HG03521 (cell line): ENCODE results near the gene SH2D3C.

Experiments
- ATAC-seq: cut with Tn5 transposase; IDR thresholded peaks from one replicate; pipeline ENCODE4 v1.9.1; 2021; ENCODE audit warnings: mild to moderate bottlenecking, moderate library complexity; ENCODE audit not compliant: unreplicated experiment

SH2D3C gene

DNA sequence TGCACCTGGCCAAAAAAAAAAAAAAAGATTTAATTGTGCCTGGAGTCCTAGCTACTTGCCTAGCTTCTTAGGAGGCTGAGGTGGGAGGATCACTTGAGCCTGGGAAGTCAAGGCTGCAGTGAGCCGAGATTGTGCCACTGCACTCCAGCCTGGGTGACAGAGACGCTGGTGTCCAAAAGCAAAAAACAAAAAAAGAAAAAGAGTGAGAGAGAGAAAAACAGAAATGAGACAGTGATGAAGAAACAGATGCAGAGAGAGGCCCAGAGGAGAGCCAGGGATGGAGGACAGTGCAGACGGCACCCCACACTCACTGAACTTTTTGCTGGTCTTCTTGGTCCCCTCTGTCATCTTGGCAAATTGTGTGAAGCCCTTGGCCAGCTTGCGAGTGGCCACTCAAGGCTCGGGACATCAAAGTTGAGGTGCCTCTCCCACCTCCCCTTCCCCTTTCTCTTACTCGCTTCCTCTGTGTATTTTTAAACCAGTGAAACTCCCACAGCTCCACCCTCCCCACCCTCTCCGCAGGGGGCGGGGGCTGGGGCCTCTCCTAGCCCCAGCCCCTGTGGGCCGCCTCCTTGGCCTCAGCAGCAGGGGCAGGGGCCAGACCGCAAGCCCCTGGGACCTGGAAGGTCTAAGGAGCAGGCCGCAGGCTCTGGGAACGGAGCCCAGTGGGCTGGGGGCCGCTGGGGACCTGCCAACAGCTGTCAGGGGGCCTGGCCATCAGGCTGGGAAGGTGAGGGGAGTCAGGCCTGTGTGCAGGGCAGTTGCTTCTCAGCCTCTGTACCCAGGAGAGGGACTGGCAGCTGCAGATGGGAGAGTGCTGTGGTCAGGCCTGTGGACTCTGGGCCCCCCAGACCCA, at the start of gene SH2D3C:
Gene SH2D3C (minus strand): TSS at position 387 of the 856 bp plus-strand sequence. CDS start 39 bp downstream, at position 348.
- no peak for ATAC-seq

- ATAC-seq, result no peak
Measured at GRCh38 chr9:127826253-127826913, 47.9 kb upstream of the SH2D3C start.

DNA sequence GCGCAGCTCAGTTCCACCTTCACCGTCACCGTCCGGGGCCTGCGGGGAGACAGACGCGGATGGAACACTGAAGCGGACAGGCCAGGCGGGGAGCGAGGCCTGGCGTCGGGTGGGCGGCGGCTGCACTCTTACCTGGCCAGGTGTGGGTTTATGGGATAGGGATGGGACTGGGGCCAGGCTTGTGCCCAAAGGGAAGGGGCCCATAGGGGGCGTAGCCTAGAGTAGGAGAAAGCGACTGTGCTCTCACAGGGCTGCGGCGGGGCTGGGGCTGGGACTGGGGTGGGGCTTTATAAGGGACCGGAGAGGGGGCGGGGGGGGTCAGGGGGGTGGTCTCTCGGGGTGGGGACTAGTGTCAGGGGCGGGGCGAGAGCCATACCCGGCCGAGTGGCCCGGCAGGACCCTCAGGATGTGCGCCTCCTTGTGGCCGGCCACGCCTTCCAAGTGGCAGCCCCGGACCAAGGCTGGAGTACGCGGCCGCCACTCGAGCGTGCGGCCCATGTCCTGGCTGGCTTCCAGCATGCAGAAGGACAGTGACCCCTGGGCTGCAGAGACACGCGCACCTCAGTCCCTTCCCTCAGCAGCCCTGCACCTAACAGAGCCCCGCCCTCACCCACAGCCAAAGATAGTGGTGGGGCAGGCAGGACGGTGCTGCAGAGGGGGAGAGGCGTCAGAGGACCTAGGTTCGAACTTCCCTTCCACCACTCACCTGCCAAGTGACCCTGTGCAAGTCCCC, 47.0 kb upstream of the SH2D3C start:
- ATAC-seq, result no peak

- ATAC-seq, result no peak
Measured at GRCh38 chr9:127822108-127822507, 43.6 kb upstream of the SH2D3C start.

DNA sequence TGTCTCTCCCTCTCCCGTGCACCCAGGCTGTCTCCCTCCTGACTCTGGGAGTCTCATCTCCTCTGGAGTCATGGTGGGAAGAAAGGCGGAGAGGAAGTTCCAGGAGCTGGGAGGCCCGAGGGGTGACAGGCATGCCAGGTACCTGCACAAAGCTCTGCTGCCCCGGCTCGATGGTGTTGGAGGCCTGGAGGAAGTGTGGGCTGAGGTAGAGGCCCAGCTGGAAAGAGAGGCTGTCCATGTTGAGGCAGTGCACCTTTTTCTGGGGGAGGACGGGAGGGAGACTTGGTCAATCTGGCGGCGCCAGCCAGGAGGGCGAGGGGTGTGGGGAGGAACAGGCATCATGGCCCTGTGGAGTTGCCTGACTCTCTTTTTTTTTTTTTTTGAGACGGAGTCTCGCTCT, 40.1 kb upstream of the SH2D3C start:
- ATAC-seq, result no peak

DNA sequence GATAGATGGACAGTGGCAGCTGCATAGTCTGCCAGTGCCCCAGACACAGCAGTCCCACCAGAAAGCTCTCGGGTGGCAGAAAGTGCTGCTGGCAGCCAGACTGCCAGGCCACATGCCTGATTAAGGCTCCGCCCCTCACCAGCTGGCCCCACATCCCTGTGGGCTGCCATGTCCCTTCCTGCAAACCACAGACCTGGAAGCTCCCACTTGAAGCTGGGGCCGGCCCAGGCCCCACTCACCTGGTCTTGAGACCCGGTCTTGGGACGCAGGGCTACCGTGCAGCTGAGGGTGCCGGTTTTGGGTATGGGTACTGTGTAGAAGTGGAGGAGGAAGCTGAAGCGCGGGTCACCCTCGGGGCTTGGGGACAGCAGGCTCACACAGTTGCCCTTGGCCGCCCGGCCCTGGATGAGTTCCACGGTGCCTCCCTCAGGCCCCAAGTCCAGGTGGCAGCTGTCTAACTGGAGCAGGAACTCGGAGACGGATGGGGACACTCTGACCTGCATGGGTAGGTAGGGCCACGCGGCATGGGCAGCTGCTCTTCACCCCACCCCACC, 39.5 kb upstream of the SH2D3C start:
- no peak for ATAC-seq

- no peak for ATAC-seq
Measured at GRCh38 chr9:127816728-127817127, 38.3 kb upstream of the SH2D3C start.

DNA sequence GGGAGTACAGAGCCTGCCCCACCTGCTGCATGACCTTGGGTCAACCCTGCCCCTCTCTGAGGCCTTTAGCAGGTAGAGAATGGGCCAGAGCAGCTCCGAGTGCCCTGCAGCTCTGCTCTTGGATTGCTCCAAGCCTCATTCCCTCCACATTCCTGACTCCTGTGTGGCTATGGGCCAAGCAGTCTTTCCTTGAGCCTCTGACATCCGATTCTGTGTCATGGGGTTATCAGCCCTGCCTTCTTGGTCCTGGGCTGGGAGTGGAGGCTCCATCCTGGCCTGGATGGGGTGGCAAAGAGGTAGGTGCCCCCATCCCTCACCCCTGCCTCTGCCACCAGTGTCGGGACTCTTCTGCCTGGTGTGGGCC, 37.9 kb upstream of the SH2D3C start:
- no peak for ATAC-seq

DNA sequence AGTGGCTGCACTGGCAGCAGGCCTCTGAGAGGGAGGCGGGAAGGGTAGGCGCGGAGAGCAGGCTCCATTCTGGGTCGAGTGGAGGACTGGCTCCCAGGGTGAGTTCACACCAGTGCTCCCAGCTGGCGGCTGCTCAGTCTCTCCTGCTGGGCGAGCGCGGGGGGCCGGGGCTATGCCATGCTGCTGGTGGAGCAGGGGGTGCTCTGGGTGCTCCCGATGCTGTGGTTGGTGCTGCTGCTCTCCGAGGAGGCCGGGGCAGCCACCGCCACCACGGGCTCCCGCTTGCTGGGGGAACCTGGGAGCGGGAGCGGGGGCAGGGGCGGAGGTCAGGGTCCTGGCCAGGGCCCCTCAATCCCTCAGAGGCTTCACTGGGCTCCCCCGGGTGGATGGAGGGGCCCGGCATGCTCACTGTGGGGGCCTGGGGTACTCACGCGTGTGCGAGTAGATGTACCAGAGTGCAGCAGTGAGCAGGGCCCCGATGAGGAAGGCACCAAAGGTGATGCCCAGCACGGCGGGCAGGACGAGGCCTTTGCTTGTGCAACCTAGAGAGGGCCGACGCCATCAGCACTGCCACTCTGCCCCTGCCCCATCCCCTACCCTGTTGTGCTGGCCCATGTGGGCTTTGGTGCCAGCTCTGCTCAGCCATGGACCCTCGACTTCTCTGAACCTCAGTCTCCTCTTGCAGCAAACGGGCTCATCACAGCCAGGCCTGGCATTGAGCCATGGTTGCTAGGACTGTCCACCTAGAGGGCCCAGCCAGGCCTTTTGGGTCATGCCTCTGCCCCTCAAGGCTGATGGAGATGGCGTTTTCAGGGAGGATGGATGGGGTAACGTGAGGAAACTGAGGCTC, 37.3 kb upstream of the SH2D3C start:
- no peak for ATAC-seq

DNA sequence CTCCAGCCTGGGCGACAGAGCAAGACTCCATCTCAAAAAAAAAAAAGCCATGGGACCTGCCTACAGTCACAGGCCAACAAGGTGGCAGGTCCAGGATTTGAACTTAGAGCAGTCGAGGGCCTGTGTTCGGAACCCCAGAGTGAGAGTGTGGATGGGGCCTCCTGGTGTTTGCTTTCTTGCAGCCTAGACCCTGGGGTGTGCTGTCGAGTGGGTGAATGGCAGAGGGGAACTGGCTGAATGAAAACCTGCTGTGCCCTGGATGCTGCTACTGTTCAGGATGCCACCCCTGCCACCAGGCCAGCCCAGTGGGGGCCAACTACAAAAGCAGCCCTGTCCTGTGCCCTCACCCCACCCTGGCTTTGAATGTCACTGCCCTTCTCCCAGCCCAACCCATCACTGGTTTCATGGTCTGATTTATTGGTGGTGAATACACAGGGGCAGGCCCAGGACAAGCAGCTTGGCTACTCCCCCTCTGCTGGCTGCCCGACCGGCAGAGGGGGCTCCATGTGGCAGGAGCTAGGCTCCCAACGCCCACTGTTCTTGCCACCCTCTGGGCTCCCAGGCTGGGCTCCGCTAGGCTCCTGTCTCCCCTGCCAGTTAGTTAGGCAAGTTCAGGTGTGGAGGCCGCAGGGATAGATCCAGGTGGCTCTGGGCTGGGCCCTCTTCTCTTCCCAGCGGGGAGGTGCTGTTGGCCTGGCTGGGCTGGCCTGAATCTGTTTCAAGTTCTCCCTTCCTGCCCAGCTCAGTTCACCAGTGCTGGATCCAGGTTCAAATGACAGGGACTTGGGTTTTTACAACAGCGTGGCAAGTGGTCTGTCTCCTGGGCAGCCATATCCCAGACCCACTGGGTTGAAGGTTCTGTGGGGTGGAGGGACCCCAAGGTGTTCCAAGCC, 36.4 kb upstream of the SH2D3C start:
- no peak for ATAC-seq

DNA sequence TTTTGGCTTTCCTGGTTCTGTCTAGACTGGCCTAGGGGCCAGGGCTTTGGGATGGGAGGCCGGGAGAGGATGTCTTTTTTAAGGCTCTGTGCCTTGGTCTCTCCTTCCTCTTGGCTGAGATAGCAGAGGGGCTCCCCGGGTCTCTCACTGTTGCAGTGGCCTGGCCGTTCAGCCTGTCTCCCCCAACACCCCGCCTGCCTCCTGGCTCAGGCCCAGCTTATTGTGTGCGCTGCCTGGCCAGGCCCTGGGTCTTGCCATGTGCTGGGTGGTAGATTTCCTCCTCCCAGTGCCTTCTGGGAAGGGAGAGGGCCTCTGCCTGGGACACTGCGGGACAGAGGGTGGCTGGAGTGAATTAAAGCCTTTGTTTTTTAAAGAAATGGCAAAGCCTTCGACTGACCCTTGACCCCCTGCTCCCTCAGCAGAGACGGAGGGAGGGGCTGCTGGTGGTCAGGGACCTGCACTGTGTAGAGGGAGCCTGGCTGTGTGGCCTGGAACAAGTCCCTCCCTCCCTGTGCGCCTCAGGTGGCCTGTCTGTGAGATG, 35.3 kb upstream of the SH2D3C start:
- no peak for ATAC-seq

GRCh38 chr9:127812936-127813675, 34.6 kb upstream of the SH2D3C start:
- no peak for ATAC-seq

DNA sequence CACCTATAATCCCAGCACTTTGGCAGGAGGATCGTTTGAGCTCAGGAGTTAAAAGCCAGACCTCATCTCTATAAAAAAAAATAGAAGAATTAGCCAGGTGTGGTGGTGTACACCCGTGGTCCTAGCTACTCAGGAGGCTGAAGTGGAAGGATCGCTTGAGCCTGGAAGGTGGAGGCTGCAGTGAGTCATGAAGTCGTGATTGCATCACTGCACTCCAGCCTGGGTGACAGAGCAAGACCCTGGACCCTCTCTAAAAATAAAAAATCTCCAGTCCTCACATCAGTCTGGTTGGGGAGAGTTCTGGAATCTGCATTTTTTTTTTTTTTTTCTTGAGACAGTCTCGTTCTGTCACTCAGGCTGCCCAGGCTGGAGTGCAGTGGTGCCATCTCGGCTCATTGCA, 33.5 kb upstream of the SH2D3C start:
- ATAC-seq, result no peak

GRCh38 chr9:127810378-127811187, 32.1 kb upstream of the SH2D3C start:
- no peak for ATAC-seq

DNA sequence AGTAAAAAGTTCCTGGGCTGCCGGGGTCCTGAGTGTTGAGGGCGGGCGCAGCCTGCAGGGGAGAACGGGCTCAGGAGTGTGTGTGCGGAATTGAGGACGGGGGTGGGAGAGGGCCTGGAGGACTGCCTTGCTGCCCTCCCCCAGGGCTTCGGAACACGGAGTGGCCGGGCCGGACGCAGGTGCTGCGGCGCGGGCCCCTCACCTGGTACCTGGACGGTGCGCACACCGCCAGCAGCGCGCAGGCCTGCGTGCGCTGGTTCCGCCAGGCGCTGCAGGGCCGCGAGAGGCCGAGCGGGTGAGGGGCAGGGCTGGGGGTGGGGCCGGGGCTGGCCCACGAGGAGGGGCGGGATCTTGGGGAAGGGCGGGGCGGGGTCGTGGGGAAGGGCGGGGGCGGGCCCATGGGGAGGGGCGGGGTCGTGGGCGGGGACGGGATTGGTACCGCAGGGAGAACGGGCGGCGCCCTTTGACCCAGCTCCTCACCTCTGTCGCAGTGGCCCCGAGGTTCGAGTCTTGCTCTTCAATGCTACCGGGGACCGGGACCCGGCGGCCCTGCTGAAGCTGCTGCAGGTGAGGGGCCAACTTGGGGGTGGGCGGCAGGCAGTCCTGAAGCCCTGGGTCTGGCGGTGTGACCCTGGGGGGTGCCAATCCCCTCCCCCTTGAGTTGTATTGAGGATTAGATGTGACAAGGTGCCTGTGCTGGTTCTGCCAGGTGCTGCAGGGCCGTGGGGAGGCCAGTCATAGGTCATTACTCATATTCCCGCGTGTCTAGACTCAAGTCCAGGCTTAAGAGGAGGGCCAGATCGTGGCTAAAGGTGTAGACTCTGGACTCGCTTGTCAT, 31.3 kb upstream of the SH2D3C start:
- no peak for ATAC-seq

DNA sequence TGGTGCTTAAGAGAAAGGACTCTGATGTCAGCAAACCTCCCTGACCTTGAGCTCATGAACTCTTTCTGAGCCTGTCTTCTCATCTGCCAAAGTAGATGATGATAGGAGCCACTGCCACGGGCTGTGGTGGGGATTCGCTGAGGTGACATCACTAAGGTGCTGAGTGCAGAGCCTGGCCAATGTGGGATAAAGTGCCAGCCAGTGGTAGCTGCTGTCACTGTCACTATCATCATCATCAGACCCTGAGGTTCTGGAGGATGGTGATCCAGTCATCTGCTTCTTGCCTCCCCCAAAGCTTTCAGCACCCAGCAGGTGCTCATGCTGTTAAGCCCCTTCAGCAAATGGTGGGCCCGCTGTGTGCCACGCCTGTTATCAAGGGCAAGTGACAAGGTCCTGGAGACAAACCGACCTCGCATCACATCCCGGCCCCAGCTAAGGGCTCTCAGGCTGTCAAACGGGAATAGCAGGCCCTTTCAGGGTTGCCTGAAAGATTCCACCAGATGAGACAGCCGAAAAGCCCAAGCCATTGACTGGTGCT, 30.6 kb upstream of the SH2D3C start:
- no peak for ATAC-seq
